ENCODE measurements around the gene FAH.
"Not testable (repeated sequence)": the region's sequence is repeated elsewhere in the genome, so short reads cannot be mapped to it uniquely, and the experiment has no call there.

FAH gene

DNA sequence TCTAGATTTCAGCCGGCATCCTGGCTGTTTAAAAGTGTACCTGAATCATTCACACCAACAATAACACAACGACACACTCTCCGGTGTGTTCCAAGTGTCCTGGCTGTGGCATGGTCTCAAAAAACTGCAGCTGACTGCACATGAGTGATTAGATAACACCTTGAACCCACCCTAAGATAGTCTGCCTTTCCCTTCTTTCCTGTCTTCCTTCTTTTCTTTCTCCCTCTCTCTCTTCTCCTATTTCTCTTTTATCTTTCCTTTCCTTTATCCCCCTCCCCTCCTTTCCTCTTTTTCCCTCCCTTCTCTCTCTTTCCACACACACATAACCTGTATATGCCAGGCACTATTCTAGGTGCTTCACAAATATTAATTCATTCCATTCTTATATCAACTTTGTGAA lies 1.2 kb upstream of the FAH start:
- no peak for DNase-seq (ENCODE audit: low read depth)

DNA sequence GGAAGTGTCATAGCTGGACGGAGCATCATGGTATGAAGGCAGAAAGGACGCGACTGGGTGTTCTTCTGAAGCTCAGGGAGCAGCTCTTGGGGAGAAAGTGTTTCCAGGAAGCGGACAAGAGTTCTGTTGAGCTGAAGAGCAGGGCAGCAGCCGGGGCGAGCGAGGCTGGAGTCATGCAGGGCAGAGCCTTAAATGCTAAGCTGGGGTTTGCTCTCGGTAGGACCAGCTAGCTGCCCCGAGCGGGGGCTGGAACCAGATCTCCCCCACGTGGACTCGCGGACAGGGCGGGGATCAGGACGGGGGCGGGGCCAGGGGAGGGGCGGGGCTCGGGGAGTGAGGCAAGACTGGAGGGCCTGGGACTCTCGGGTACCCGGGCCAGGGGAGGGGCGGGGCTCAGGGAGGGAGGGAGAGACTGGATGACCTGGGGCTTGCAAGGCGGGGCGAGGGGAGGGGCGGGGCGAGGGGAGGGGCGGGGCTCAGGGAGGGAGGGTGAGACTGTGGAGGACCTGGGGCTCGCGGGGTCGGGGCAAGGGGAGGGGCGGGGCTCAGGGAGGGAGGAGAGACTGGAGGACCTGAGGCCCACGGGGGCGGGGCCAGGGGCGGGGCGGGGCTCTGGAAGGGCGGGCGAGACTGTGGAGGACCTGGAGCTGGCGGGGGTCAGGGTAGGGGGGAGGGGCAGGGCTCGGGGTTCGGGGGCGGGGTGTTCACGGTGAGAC lies 461 bp upstream of the FAH start:
- peak; percentile 95 for DNase-seq (ENCODE audit: low read depth)

DNA sequence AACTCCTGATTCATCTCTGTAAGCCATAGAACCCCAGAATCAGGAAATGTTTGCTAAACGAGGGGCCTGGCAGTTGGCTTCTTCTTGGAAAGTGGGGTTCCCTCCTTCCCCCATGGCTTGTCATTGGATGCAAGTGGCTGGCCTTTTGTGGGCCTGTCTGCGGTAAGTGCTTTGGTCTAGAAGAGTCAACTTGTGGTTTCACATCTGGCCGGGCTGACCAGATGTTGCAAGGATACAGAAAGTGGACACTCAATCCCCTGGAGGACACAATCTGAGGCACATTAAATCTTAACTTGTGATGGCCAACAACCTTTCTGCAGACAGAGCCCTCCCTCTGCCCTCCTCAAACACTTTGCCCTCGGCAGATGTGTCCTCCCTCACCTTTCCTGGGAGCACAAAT lies 1.1 kb downstream of the FAH start:
- DNase-seq (ENCODE audit: low read depth), result peak; percentile 45

DNA sequence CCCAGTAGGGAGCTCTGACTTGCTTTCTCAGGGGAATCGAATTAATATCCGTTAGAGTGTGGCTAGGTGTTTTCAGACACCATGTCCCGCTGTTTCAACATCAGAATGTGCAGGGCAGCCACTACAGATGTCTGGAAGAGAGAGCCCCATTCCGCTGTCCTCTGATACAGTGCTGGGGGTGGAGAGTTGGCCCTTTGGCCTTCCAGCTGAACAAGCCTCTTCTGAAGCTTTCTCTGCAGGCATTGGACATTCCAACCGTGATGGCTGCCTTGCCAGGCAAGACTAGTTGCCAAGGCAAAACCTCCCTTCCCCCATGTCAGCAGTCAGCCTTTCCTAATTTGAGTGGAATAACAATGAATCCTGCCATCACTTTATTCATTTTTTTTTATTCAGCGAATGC lies 1.5 kb downstream of the FAH start:
- DNase-seq (ENCODE audit: low read depth), result peak; percentile 70

- no peak for DNase-seq (ENCODE audit: low read depth)
Observed at GRCh38 chr15:80155001-80155377, 2.2 kb downstream of the FAH start.

DNA sequence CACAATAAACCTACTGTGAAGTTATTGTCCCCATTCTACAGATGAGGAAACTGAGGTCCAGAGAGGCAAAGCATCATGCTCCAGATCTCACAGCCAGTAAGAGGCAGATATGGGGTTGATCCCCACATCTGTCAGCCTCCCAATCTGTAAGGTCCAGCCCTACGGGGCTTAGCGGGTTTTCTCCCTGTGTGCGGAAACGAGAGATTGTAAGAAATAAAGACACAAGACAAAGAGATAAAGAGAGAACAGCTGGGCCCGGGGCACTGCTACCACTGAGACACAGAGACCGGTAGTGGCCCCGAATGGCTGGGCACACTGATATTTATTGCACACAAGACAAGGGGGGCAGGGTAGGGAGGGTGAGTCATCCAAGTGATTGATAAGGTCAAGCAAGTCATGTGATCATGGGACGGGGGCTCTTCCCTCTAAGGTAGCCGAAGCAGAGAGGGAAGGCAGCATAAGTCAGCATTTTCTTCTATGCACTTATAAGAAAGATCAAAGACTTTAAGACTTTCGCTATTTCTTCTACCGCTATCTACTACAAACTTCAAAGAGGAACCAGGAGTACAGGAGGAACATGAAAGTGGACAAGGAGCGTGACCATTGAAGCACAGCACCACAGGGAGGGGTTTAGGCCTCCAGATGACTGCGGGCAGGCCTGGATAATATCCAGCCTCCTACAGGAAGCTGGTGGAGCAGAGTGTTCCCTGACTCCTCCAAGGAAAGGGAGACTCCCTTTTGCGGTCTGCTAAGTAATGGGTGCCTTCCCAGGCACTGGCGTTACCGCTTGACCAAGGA lies 2.8 kb downstream of the FAH start:
- DNase-seq (ENCODE audit: low read depth), result not testable (repeated sequence)

GRCh38 chr15:80156176-80156720 lies 3.4 kb downstream of the FAH start:
- no peak for DNase-seq (ENCODE audit: low read depth)

DNA sequence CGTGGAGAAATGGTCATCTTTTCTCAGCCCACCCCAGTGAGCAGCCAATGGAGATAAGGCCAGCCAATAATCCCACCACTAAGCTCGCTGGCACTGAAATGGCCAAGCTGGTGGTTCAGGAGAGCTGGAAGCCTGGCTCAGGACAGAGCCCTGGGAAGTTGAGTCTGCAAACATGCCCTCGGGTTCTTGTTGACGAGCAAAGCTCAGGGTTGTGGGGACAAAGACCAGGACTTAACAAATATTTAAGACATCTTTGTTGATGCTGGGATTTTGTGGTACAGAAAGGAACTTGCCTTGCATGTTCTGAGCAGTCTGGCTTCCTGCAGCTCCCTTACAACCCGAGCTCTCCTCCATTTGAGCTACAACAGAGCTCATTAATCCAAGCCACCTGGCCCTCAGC lies 4.4 kb downstream of the FAH start:
- DNase-seq (ENCODE audit: low read depth), result no peak

- DNase-seq (ENCODE audit: low read depth), result no peak
Observed at GRCh38 chr15:80159301-80159700, 6.5 kb downstream of the FAH start.

DNA sequence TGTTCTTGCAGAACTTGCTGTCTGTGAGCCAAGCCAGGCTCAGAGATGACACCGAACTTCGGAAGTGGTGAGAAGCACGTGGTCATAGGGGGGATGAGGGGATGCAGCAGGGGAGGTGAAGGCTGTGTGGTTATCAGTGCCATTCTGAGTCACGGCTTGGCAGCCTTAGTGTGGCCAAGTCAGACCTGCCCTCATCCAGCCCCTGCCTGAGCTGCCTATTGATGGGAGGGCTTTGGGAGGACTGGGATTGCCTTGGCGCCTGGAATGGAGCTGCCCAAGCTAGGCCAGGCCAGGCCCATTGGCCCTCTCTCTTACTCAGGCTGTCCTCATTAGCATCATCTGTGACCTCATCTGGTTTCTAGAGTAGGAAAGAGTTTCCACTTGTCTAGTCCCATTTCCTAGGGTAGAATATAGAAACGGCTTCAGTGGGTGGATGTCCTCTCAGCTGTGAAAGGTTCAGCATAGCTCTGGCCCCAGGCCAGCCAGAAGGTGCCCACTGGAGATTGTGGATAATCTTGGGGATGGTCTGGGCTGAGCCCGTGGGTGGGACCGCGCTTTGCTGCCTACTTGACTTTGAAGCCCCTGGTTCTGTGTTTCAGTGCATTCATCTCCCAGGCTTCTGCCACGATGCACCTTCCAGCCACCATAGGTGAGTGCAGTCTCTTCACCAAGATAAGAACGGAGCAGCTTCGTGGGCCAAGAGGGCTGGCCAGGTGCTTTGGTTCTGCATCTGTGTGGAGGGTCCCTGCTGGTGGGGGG lies 7.2 kb downstream of the FAH start:
- DNase-seq (ENCODE audit: low read depth), result no peak

DNA sequence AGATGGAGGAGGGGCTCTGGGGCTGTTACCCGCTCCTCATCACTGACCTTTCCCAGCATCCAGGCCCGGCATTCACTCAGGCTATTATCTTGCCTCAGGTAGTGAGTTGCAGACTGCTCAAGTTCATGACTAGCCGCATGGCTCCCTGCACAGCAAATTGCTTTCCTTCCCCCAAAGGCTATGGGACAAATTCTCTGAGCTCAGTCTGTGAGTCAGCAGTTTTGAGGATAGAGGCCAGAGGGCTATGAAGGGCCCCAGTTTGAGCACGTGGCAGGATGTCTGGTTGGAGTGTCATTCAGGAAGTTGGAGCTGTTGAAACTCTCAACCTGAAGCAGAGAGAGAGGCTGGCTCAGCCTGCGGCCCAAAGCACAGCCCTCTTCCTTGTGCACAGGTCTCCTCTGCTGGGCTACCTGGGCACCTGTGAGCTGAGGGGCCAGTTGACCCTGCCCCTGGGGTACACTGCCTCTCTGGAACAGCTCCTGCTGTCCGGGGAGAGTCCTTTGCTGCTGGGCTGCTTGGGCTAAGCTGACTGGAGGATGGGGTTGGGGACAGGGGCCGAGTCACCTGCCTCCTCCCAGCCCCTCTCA lies 7.9 kb downstream of the FAH start:
- DNase-seq (ENCODE audit: low read depth), result peak; percentile 85

- DNase-seq (ENCODE audit: low read depth), result no peak
Observed at GRCh38 chr15:80161468-80162016, 8.7 kb downstream of the FAH start.

- peak; percentile 83 for DNase-seq (ENCODE audit: low read depth)
Observed at GRCh38 chr15:80162059-80162554, 9.3 kb downstream of the FAH start.

- DNase-seq (ENCODE audit: low read depth), result no peak
Observed at GRCh38 chr15:80163217-80163616, 10.4 kb downstream of the FAH start.

GRCh38 chr15:80163897-80164296 lies 11.1 kb downstream of the FAH start:
- DNase-seq (ENCODE audit: low read depth), result no peak

DNA sequence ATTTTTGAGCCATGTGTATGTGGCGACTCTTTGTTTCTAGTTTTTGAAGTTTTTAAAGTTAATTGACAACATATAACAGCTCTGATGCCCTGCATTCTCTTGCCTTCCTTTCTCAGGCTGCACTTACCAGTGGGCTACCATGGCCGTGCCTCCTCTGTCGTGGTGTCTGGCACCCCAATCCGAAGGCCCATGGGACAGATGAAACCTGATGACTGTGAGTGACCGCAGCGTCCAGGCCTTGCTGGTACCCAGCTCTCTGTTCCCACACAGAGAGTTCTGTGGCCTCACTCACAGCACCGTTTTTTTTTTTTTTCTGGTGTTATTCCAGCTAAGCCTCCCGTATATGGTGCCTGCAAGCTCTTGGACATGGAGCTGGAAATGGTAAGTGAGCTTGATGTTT lies 15.1 kb downstream of the FAH start:
- DNase-seq (ENCODE audit: low read depth), result no peak

DNA sequence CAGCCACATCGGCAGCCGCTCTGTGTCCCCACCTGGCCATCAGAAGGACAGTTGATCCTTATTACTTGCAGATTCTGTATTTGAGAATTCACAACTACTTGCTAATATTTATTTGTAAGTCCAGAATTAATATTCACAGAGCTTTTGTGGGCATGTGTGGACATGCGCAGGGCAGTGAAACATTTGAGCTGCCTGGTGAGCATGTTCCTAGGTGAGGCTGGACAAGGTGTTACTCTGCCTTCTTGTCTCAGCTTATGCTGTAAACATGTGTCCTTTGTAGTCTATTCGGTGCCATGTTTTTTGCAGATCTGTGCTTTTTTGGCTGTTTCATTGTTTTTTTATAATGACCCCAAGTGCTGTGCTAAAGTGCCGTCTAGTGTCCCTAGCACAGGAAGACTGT lies 15.6 kb downstream of the FAH start:
- no peak for DNase-seq (ENCODE audit: low read depth)

- no peak for DNase-seq (ENCODE audit: low read depth)
Observed at GRCh38 chr15:80169768-80170357, 17.1 kb downstream of the FAH start.

GRCh38 chr15:80170596-80170995 lies 17.8 kb downstream of the FAH start:
- no peak for DNase-seq (ENCODE audit: low read depth)

- DNase-seq (ENCODE audit: low read depth), result no peak
Observed at GRCh38 chr15:80171787-80172186, 19.0 kb downstream of the FAH start.

- DNase-seq (ENCODE audit: low read depth), result no peak
Observed at GRCh38 chr15:80172401-80172800, 19.6 kb downstream of the FAH start.

Measured in fibroblast of gingiva (primary cell).